Prostate gland (tissue), 2 donors: Measurements from ENCODE around the gene PPP4R2.

ENCODE experiments used
- POLR2A ChIP-seq: fragments of 450-650 bp; IDR thresholded peaks from one replicate; pipeline ENCODE4 v1.6.1; 2016; ENCODE audit warnings: antibody characterized with exemption, mild to moderate bottlenecking
- TF ChIP-seq, protein P1 (sequence below), 4 experiments: fragments of 200-600 bp in 2 of 4; fragments of 450-650 bp in 2 of 4; sonication (generic) in 2 of 4; IDR thresholded peaks; 1 replicate in 3 of 4; 2 replicates in 1 of 4; pipeline ENCODE4 v1.5.1; 2016 to 2019; ENCODE audit warnings: antibody characterized with exemption in 4 of 4, mild to moderate bottlenecking in 2 of 4, moderate library complexity in 2 of 4

DNA sequence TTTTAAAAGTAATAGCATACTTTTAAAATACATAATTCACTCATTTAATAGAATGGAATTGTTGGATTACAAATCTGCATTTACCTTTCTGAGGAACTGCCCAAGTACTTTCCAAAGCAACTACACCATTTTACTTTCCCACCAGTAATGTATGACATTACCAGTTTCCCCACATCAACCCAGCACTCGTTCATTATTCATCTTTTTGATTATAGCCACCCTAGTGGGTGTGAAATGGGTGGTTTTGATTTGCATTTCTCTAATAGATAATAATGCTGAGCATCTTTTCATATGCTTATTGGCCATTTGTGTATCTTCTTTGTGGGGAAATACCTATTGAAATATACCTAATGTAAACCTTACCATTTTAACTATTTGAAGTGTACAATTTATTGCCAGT is 46.8 kb downstream of the PPP4R2 start:
- TF ChIP-seq, protein P1, sequence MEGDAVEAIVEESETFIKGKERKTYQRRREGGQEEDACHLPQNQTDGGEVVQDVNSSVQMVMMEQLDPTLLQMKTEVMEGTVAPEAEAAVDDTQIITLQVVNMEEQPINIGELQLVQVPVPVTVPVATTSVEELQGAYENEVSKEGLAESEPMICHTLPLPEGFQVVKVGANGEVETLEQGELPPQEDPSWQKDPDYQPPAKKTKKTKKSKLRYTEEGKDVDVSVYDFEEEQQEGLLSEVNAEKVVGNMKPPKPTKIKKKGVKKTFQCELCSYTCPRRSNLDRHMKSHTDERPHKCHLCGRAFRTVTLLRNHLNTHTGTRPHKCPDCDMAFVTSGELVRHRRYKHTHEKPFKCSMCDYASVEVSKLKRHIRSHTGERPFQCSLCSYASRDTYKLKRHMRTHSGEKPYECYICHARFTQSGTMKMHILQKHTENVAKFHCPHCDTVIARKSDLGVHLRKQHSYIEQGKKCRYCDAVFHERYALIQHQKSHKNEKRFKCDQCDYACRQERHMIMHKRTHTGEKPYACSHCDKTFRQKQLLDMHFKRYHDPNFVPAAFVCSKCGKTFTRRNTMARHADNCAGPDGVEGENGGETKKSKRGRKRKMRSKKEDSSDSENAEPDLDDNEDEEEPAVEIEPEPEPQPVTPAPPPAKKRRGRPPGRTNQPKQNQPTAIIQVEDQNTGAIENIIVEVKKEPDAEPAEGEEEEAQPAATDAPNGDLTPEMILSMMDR (IDR thresholded peaks at IDR 0.05), result no peak
- TF ChIP-seq POLR2A, result no peak
